ENCODE data around the gene EIF2B5. TPM values are rescaled to one million over a fixed set of nuclear protein-coding genes. Genes with fewer than 3 reads are reported as not detected.

Gene EIF2B5
- total and polyA plus RNA-seq, 2 of the 13 experiments (the other 11 are each of a cell fraction or from before 2014, with no cell fraction given): 38.4 to 60.2 TPM

DNA sequence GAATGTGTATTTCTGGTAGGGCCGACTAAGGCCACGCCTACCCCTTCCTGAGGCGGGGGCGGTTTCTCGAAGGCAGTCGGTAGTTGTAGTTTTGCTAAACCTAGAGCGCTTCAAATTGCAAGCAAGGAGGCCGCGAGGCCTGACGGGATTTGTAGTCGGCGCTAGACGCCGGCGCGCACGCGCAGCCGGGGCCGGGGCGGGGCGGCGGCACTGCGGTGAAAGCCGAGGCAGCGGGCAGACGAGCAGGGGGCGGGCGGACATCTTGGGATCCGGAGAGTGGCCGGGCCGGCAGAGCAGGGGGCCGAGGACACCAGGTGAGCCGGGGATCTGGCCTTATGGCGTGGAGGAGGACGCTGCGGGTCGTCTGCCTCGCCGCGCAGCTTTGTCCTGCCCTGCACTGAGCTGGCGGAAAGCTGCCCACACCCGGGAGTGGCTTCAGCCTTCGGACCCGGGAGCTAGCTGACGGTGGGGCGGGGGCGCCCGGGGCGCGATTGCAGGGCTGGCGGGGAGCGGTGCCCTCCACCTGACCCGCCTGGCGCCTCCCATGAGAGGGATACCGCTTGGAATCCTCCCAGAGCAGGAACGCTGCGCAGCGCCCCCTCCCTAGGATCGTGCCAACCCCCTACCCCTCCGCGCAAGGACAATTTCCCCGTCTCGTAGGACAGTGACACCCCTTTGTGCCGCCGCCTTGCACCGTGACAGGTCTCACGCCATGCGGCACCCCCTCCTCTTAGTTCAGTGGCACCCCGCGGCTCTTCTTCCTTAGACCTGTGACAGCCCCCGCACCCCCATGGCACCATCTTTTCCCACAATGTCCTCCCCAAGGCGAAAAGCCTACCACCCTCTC, 39.7 kb downstream of the EIF2B5 start, which contains the start of gene AP2M1 (continued):
- TF ChIP-seq, protein P1, sequence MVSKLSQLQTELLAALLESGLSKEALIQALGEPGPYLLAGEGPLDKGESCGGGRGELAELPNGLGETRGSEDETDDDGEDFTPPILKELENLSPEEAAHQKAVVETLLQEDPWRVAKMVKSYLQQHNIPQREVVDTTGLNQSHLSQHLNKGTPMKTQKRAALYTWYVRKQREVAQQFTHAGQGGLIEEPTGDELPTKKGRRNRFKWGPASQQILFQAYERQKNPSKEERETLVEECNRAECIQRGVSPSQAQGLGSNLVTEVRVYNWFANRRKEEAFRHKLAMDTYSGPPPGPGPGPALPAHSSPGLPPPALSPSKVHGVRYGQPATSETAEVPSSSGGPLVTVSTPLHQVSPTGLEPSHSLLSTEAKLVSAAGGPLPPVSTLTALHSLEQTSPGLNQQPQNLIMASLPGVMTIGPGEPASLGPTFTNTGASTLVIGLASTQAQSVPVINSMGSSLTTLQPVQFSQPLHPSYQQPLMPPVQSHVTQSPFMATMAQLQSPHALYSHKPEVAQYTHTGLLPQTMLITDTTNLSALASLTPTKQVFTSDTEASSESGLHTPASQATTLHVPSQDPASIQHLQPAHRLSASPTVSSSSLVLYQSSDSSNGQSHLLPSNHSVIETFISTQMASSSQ (IDR thresholded peaks at IDR 0.05; ENCODE audit: low read depth): 0 out of 2 replicates have a peak, but pooled peaks have one; percentile 26
- TF ChIP-seq, protein P1 (CRISPR knock-in tag; IDR thresholded peaks at IDR 0.05; ENCODE audit: borderline replicate concordance): no peak
- TF ChIP-seq, protein P2, sequence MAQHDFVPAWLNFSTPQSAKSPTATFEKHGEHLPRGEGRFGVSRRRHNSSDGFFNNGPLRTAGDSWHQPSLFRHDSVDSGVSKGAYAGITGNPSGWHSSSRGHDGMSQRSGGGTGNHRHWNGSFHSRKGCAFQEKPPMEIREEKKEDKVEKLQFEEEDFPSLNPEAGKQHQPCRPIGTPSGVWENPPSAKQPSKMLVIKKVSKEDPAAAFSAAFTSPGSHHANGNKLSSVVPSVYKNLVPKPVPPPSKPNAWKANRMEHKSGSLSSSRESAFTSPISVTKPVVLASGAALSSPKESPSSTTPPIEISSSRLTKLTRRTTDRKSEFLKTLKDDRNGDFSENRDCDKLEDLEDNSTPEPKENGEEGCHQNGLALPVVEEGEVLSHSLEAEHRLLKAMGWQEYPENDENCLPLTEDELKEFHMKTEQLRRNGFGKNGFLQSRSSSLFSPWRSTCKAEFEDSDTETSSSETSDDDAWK (CRISPR knock-in tag; IDR thresholded peaks at IDR 0.05): no peak
- TF ChIP-seq MEIS1 (CRISPR knock-in tag; IDR thresholded peaks at IDR 0.05; ENCODE audit: borderline replicate concordance) (0 out of 2 replicates have a peak, but pooled peaks have one; percentile 16), FOXO1 (CRISPR knock-in tag; IDR thresholded peaks at IDR 0.05) (peak; percentile 47; the same call in 1 of the 2 replicates), ZSCAN30 (CRISPR knock-in tag; IDR thresholded peaks at IDR 0.05) (no peak), KLF12 (CRISPR knock-in tag; IDR thresholded peaks at IDR 0.05; ENCODE audit: borderline replicate concordance) (peak; percentile 52; the same call in 1 of the 2 replicates), CEBPG (CRISPR knock-in tag; IDR thresholded peaks at IDR 0.05) (no peak; the same call in 1 of the 2 replicates), CHD4 (IDR thresholded peaks at IDR 0.05; ENCODE audit: borderline replicate concordance, low read length) (no peak), REXO4 (CRISPR knock-in tag; IDR thresholded peaks at IDR 0.05; ENCODE audit: borderline replicate concordance) (no peak), NFE2 (CRISPR knock-in tag; IDR thresholded peaks at IDR 0.05) (no peak), MAFK (conservative IDR thresholded peaks at IDR 0.05 in 1 of 2, IDR thresholded peaks at IDR 0.05 in 1 of 2; ENCODE audit: low read length in 2 of 2) (no peak), ZBTB8A (CRISPR knock-in tag; IDR thresholded peaks at IDR 0.05; ENCODE audit: borderline replicate concordance, low read depth) (no peak), CCDC6 (CRISPR knock-in tag; IDR thresholded peaks at IDR 0.05) (0 out of 2 replicates have a peak, but pooled peaks have one; percentile 50), SP5 (CRISPR knock-in tag; IDR thresholded peaks at IDR 0.05; ENCODE audit: borderline replicate concordance, low read depth) (peak; percentile 62; the same call in 1 of the 2 replicates), ZBTB7A (CRISPR knock-in tag; IDR thresholded peaks at IDR 0.05) (no peak), ISX (CRISPR knock-in tag; conservative IDR thresholded peaks at IDR 0.05) (no peak), ZNF597 (CRISPR knock-in tag; IDR thresholded peaks at IDR 0.05) (no peak), ATAD3A (CRISPR knock-in tag; IDR thresholded peaks at IDR 0.05) (no peak), EED (CRISPR knock-in tag; IDR thresholded peaks at IDR 0.05) (no peak; the same call in 1 of the 2 replicates), KLF15 (CRISPR knock-in tag; IDR thresholded peaks at IDR 0.05; ENCODE audit: borderline replicate concordance) (no peak), ZNF121 (CRISPR knock-in tag; IDR thresholded peaks at IDR 0.05) (no peak), ZNF234 (CRISPR knock-in tag; conservative IDR thresholded peaks at IDR 0.05) (no peak; the same call in 1 of the 2 replicates), TCF7 (IDR thresholded peaks at IDR 0.05; ENCODE audit: low read depth) (no peak)
